ENCODE measurements around the gene TWF2.

DNA sequence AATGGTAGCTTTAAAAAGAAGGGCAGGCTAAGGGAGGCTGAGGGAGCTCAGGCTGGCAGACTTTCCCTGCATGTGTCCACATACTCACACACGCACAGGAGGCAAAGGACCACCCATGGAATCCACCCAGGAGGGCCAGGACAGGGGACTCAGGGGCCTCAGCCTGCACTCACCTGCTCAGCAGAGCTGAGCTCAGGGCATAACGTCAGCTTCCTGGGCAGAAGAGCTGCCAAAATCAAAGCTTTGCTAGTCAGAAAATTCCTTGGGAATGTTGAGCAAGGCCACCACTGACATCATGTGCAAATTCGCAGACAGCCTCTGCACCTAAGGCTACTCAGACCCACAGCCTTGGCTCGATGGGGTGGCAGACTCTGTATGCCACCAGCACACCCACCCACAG is 57.4 kb downstream of the TWF2 start:
- TF ChIP-seq, protein P1, sequence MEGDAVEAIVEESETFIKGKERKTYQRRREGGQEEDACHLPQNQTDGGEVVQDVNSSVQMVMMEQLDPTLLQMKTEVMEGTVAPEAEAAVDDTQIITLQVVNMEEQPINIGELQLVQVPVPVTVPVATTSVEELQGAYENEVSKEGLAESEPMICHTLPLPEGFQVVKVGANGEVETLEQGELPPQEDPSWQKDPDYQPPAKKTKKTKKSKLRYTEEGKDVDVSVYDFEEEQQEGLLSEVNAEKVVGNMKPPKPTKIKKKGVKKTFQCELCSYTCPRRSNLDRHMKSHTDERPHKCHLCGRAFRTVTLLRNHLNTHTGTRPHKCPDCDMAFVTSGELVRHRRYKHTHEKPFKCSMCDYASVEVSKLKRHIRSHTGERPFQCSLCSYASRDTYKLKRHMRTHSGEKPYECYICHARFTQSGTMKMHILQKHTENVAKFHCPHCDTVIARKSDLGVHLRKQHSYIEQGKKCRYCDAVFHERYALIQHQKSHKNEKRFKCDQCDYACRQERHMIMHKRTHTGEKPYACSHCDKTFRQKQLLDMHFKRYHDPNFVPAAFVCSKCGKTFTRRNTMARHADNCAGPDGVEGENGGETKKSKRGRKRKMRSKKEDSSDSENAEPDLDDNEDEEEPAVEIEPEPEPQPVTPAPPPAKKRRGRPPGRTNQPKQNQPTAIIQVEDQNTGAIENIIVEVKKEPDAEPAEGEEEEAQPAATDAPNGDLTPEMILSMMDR (IDR thresholded peaks at IDR 0.05; ENCODE audit: low read length): no peak
- TF ChIP-seq EZH2 (IDR thresholded peaks at IDR 0.05; ENCODE audit: borderline replicate concordance, low read length): no peak

All from OCI-LY1 (cell line).